Smooth muscle cell of the brain vasculature (primary cell): ENCODE results near the gene NOA1.
"Not testable (repeated sequence)": the region's sequence is repeated elsewhere in the genome, so short reads cannot be mapped to it uniquely, and the experiment has no call there.

Experiments
- DNase-seq: peaks from one replicate; pipeline ENCODE4 v3.0.0-alpha.2; 2012; ENCODE audit warnings: low read depth, low spot score

NOA1 gene

GRCh38 chr4:56958111-56958517 lies 19.3 kb downstream of the NOA1 start:
- DNase-seq = peak; percentile 83

GRCh38 chr4:56953680-56954520 lies 23.5 kb downstream of the NOA1 start:
- no peak for DNase-seq

- no peak for DNase-seq
These were observed 36.0 kb downstream of the NOA1 start for GRCh38 chr4:56941403-56941802.

GRCh38 chr4:56940971-56941370 lies 36.4 kb downstream of the NOA1 start:
- DNase-seq = no peak

- no peak for DNase-seq
These were observed 37.0 kb downstream of the NOA1 start for GRCh38 chr4:56940403-56940802.

GRCh38 chr4:56939826-56940225 lies 37.6 kb downstream of the NOA1 start:
- DNase-seq = not testable (repeated sequence)

- no peak for DNase-seq
These were observed 40.1 kb downstream of the NOA1 start for GRCh38 chr4:56937262-56937661.

GRCh38 chr4:56931924-56932323 lies 45.5 kb downstream of the NOA1 start:
- DNase-seq = no peak

- DNase-seq = no peak
These were observed 46.8 kb downstream of the NOA1 start for GRCh38 chr4:56930638-56931037.

- DNase-seq = no peak
These were observed 50.2 kb downstream of the NOA1 start for GRCh38 chr4:56927196-56927595.

- not testable (repeated sequence) for DNase-seq
These were observed 62.4 kb downstream of the NOA1 start for GRCh38 chr4:56914977-56915376.

- DNase-seq = no peak
These were observed 63.1 kb downstream of the NOA1 start for GRCh38 chr4:56914336-56914735.
